Femur (tissue), 1 donor: Measurements from ENCODE around the gene SYT8.
A peak's percentile ranks its signal among the peaks of the same experiment; 100 is the strongest.

Source experiments
- DNase-seq: peaks from one replicate; pipeline ENCODE4 v3.0.0-alpha.2; 2017

SYT8 gene

DNA sequence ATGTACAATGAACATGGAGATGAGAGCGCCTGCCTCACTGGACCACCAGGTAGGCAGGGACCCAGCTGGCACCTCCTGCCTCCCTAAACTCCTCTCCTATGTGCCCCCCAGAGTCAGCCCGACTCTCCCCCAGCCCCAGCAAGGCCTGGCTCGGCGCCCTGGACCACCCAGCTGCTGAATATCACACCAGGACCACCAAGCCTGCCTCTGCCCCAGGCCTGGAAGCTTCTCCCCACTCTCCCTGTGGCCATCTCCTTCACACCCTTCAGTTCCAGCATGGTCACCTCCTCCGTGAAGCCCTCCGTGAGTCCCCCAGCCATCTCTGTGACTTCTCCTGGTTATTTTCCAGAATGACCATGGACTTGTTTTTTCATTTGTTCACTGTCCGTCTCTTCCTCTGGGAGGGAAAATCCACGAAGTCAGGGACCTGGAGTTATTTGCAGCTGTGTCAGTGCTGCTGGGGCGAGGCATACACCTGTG is 11.7 kb downstream of the SYT8 start:
- no peak for DNase-seq

DNA sequence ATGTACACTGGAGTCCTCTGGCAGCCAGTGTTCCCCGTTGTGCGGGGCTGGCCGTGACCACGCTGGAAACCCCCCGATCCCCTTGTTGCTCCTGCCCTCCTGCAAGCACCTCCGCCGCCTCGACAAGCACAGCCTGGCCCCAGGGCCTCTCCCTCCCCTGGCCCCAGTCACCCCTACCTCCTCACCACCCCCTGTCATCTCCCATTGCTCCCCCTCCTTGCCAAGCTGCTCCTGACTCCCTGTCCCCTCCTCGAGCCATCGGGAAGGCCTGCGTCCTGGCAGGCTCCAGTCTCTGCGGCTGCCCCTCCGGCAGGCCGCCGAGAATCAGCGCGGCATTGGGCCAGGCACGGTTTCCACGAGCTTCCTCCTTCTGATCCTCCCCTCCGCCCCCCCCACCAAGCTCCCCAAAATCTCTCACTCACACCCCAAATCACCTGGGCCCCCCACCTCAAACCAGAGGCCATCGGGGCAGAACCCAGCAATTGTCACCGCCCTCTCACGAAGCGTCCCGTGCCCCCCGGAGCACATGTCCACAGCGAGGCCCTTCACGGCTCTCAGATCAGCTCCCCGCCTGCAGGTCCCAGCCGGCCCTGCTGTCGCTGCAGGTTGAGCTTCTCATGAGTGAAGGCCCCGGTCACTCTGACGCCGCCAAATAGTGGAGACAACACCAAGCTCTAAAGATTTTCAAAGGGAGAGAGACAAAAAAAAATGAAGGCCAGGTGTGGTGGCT is 12.4 kb downstream of the SYT8 start:
- DNase-seq: no peak

DNA sequence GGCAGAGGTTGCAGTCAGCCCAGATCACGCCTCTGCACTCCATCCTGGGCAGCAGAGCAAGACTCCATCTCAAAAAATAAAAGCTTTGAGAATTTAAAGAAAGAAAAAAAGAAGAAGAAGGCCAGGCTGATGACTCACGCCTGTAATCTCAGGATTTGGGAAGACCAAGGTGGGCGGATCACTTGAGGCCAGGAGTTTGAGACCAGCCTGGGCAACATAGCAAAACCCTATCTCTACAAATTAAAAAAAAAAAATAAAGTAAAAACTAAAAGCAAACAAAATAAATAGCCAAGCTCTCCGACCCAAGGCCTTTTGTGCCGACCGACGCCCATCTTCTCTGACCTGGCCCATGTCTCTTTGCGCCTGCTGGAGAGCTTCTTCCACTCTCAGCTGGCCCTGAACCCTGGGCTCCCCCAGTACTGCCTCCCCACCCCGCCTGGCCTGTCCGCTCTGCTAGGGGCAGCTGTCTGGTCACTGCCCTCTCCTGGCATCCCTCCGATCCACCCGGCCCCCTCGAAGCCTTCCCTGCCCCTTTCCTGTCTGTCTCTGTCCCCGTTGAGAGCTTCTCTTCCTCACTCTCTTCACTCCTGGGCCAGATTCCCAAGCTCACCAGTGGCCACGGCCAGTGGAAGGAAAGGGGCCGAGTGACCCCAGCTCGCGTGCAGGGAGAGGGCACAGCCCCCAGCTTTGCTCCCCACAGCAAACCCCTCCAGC is 13.3 kb downstream of the SYT8 start:
- no peak for DNase-seq

DNA sequence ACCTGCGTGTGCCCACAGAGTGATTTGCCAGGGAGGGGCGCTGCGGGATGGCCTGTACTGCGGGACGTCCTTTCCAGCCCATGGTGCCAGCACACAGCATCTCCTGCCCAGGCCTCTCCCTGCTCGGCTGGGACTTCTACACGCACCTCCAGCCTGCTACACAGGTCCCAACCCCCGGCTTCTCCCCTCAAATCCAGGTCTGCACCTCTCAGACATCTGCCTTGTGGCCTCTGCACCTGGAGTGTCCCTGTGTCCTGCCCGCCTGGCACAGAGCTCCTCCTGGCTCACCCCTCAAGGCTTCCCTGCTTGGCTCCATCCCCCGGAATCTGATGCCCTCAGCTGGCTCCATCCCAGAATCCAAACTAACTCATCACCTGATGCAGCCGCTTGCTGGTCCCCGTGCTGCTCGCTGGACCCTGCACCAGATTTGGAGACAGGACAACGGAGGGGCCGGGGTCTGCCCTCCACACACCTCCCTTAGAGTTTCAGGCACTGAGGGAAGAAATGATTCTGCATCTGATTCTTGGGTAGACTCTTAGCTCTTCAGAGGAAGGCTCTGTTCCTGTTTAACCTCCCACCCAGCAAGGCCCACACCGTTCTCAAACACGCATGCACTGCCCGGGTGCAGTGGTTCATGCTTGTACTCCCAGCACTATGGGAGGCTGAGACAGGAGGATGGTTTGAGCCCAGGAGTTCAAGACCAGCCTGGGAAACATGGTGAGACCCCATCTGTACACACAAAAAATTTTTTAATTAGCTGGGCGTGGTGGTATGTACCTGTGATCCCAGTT is 14.0 kb downstream of the SYT8 start:
- no peak for DNase-seq

DNA sequence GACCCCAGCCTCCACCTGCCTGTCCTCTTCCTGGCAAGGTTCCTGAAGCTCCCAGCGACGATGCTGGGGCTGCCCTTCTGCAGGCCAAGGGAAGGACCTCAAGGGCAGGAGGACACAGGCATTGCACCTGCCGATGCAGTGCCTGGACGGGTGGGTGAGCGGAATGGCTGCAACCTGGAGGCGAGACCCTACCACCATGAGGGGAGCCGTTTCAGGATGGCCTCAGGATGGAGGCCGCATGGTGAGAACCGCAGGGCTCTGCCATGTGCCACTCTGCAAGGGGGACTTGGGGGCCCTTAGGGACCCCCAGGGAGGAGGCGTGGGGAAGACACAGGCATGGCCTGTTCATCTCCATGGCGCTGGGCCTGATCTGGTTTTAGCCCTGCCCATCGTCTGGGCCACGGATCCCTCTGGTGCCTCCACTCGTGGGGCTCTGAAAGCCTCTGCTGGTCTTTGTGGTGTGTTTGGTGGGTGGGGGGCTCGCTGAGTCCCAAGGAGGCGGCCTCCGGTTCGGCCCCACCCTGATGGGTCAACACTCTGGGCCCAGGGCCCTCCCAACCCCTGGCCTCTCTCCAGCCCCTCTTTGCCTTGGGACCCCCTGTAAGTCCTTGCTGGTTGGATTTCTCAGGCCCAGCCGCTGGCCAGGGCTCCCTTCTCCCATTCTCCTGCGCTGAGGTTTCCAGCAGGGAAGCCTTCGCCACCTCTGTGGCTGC is 16.8 kb downstream of the SYT8 start:
- DNase-seq: no peak

DNA sequence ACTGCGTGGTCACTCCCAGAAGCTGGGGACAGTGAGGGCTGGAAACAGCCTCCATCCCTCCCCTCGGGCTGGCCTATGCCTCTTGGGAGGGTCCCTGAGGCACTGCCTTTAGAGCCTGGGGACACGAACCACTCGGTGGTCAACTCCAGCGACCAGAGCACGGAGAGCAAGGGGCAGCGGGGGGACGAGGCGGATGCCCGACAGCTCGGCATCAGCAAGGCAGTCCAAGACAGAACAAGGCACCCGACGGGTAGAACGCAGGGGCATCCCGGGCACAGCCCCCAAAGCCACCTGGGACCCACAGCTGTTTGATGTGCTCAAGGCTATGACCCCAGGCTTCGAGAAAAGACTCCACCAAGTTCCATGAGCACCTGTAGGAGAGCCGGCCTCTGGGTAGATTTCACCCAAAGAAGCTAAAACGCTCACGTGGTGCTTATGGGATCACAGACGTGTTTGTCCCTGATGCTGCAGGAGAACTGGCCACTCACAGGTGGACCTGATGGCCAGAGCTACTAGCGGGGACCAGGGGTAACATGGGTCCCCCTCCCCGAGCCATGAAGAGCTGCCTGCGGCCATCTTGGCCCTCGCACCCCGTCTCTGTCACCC is 17.6 kb downstream of the SYT8 start:
- DNase-seq: no peak

DNA sequence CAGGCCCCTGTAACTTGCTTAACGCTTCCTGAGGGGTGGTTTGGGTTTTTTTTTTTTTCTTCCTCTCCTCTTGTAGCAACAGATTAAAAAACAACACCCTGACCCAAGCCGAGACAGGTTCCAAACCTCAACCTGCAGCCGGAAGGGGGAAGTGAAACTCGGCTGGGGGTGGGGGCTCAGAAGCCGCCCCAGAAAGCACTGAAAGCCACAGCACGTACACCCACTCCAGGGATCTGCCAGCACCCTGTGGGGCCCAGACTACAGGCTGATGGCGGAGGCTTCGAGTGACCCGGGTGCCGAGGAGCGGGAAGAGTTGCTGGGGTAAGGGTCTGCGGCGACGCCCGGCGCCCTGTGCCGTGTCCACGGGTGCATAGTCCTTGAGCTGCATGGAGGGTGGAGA is 18.1 kb downstream of the SYT8 start, which contains the start of gene LSP1:
TSS of gene LSP1 (plus strand) at position 208 of the 400 bp plus-strand sequence. CDS start at position 269, 61 bp downstream.
- peak; percentile 67 for DNase-seq

DNA sequence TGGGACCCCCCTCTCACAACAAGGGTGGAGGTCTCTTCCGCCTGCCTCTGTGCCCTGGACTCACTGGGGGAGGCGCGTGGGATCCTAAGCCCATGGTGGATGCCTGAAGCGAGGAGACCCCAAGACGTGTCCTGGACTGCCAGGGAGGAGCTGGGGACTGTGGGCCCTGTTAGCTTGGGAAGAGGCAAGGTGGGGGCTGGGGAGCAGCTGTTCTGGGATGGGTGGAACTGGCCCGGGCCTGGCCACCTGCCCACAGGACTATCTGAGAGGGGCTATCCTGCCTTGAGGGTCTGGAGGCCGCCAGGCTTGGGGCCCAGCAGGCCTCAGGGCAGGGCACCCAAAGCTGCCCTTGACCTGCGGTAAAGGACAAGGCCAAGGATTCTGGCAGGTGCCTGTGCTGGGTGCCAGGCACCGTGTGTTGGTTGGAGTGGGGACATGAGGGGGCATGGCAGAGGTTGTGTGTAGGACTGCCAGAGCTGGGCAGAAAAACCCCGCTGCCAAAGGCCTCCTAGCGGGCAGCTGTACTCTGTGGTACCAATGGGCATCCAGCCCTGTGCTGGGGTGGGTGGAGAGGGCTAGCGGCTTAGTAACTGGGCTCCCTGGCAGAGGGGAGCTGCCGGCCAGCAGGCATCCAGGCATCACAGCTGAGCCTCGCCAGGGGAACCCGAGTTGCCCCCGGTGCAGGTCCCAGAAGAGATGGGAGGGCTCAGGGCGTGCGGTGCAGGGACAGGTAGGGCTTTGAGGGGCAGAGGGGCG is 18.8 kb downstream of the SYT8 start:
- no peak for DNase-seq

DNA sequence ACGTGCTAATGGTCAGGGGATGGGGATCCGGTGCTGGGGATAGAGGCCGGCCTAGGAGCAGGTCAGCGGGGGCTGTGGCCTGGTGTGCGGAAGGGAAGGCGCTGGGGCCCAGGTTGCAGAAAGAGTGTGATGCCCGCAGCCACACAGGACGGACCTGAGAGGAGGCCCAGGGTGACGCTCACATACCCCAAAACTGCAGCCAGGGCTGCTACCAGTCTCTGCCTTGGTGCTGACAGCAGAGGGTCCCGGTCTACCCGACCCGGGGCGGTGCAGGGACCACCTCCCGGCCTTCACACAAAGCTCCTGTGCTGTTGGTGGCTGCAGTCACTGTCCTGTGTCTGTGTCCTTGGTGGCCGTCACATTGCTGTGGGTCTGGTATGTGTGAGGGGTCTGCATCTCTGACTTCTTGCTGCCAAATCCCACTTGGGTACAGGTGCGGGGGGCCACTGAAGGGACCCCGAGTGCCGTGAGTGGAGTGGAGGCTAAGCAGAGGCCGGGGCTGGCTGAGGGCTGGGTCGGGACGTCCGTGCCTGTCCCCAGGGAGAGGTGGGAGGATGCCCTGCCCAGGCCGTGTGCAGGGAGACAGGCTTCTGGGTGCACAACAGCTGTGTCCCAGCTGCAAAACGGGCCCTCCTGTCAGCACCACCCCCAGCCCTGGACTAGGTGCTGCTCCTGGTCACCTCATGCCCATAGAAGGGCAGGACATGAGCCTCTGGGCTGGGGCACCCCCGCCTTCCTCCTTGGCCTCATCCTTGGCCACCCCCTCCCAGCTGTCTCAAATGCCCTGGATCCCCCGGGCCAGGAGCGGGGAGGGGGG is 19.6 kb downstream of the SYT8 start:
- DNase-seq: no peak

DNA sequence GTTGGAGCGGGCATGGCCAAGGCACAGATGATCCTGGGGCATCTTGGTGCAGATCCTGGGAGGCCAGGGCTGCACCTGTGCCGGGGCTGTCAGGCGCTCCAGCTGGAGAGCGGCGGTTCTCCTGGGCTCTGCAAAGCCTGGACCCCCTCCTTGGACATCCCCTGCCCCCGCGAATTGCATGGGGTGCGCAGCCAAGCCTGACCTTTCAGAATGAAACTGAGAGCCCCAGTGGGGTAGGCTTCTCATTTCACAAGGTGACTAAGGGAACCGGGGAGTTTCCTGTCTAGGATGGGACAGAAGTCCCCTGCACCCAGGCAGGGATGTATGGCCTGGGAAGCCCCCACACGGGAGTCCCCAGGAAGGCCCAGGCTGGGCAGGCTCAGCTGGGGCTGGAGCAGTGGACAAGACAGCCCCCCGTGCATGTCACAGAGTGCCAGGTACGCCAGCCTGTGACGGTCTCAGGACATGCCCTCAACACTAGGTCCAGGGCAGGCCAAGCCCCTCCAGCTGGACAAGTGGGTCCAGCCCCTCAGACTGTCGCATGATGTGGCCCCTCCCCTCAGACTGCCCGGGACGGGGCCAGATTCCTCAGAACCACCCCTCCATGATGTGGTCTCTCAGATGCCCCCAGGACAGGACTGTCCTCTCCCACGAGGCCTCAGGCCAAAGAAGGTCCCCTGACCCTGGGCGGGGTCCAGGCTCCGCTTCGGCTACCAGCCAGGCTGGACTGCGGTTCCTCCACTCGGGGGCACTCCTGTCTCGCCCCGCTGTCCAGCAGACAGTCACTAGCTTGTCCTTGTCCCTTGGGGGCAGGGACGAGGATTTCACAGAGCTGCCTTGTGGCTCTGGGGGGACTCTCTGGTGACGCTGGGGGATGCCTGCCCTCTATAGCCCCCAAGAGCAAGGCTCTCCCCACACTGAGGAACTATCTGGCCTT is 20.4 kb downstream of the SYT8 start:
- DNase-seq: no peak

DNA sequence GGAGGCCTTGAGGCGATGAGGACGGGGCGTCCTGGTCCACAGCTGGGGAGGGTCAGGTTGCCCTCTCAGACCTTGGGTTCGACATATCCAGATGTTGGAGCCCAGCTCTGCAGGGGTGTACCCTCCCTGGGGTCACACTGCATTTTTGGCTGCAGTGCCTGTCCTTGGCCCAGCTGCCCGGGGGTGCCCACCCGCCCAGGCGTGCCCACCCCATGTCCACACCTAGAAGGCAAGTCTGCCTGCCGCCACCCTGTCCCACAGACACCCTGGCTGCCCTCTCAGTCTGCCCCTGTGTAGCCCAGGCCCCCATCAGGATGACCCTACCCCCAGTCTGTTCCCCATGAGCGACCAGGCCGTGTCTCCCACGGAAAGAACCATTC is 21.1 kb downstream of the SYT8 start:
- no peak for DNase-seq

DNA sequence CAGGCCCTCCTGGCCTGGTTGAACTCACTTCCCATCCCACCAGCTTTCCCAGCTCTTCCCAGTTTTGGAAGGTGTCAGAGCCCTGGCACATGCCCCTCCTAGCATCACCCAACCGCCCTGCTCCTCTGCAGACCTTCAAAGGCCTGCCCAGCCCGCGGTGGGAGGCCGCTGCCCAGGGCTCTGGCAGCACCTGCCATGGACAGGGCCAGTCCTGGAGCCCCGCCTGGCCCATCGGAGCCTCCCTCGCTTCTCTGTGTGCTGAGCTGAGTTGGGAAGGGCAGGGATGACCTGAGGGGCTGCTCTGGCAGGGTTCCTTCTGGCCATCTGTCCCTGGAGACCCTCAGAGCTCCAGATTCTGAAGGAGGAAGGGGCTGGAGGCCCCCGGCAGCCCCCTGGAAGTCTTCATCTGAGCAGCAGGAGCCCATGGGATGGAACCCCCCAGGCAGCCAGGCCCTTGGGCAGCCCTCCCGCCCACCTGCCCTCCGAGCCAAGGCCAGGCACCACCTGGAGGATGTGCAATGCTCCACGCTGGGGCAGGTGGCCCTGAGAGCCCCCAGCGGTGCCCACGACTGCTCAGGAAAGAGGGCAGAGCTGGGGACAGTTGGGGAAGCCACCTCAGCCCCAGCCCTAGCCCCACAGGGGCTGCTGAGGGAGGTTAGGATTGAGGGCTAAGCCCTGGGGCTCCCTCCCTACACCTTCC is 21.7 kb downstream of the SYT8 start:
- no peak for DNase-seq

DNA sequence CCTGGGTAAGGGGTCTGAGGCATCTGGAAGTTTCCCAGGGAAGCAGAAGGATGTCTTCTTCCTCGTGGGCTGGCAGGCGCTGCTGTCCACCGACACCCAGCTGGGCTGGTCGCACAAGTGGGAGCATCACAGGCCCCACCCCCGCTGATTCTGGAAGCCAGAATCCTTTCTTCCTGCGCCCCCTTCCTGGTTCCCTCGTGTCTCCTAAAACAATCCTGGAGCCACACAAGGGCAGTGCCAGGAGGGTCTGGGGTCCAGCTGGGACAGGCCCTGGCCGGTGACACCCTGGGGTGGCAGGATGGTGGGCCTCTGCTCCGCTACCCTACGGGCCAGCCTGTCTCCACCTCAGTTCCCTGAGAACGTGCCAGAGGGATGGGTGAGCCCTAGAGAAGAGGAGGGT is 22.3 kb downstream of the SYT8 start:
- no peak for DNase-seq

DNA sequence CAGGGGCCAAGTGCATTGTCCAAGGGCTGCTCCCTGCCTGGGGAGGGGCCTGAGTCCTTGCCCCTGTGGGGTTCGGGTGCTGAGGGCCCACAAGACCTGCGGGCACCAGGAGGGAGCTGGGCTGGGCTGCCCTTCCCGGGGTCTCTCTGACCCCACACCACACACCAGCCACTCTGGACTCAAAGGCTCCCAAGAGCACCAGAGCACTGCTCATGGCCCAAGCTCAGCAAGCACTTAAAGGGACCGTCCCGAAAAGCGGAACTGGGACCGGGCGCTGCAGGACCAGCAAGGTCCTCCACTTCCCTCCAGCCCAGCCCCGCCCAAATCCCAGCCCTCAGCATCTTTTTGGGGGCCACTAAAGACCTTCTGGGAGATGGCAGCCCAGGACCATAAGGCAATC is 23.4 kb downstream of the SYT8 start:
- DNase-seq: no peak

DNA sequence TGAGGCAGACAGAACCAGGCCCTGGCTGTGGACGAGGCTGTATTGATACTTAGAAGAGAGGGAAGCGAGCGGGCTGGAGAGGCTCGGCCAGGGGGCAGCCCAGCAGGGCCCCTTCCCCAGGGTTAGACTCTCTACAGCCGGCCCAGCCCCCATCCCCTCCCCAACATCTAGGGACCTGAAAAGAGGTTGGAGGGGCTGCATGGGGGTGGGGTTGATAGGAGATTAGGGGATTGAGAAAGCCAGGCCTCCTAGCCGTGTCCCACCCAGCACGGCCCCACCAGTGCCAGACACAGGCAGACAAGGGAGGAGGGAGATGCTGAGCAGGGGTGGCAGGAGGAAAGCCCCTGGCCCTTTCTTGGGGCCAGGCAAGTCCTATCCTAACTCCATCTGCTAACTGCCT is 23.8 kb downstream of the SYT8 start:
- no peak for DNase-seq

DNA sequence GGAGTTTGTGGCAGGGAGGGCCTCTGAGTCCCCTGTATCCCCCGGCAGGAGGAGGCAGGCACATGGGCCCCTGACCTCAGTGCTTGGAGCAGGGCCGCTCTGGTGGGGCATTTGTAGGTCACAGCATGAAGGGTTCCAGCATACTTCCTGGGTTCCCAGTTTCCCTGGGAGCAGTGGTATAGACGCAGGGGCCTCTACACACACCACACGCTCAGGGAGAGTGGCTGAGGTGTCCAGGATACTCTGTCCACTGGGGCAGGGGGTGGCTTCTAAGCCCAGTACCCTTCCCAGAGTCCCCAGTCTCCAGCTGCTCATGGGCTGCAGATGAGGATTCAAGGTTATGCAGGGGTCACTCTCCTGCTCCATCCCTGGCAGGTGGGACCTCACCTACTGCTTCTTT is 24.2 kb downstream of the SYT8 start:
- no peak for DNase-seq

DNA sequence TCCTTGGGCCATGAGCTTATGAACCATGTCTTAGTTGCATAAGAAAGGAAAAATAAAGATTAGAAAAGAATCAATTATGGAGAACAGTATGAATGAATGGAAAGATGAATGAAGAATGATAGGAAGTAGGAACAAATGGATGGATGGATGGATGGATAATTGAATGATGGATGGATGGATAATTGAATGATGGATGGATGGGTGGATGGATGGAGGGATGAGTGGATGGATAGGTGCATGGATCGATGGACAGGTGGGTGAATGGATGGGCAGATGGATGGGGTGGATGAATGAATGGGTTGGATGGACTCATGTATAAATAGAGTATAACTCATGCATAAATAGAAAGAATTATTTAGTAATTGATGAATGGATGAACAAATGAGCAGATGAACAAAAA is 25.3 kb downstream of the SYT8 start:
- no peak for DNase-seq

DNA sequence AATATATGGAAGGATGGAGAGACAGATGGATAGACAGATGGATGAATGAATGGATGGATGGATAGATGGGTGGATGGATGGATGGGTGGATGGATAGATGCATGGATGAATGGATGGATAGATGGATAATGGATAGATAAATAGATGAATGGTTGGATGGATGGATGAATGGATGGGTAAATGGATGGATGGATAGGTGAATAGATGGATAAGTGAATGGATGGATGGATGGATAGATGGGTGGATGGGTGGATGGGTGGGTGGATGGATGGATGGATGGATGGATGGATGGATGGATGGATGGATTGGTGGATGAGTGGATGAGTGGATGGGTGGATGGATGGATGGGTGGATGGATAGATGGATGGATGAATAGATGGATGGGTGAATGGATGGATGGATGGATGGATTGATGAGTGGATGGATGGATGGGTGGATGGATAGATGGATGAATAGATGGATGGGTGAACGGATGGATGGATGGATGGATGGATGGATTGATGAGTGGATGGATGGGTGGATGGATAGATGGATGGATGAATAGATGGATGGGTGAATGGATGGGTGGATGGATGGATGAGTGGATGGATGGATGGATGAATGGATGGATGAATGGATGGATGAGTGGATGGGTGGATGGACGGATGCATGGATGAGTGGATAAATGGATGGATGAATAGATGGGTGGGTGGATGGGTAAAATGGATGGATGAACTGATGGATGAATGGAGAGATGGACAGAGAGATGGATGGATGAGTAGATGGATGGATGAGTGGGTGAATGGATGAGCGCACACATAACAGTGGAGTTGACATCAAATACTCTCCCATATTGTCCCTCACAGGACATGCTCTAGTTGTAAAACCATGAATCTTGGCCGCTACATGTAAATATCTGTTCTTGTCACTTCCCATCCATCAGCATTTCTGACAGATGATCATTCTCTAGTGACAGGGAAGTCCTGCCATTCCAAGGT is 26.9 kb downstream of the SYT8 start:
- DNase-seq: no peak
